ENCODE data around the gene KIFBP. TPM values are rescaled to one million over a fixed set of nuclear protein-coding genes. Genes with fewer than 3 reads are reported as not detected.

KIFBP gene
- polyA plus RNA-seq, 1 of the 3 experiments (the other 2 are of a cell fraction), result 16.9 TPM

GRCh38 chr10:69057951-69058297 lies 69.3 kb downstream of the KIFBP start (continued):
- no peak for TF ChIP-seq PBX3 (IDR thresholded peaks at IDR 0.05)
- TF ChIP-seq FOSL2 (IDR thresholded peaks at IDR 0.05; ENCODE audit: borderline replicate concordance, low read depth), result no peak
- TF ChIP-seq RXRA (IDR thresholded peaks at IDR 0.05; ENCODE audit: borderline replicate concordance, low read depth), result no peak
- no peak for TF ChIP-seq MAX (IDR thresholded peaks at IDR 0.05; ENCODE audit: low read depth)
- no peak for TF ChIP-seq TEAD4 (IDR thresholded peaks at IDR 0.05; ENCODE audit: borderline replicate concordance, insufficient read depth)
- TF ChIP-seq FOXM1 (IDR thresholded peaks at IDR 0.05; ENCODE audit: low read depth), result no peak

DNA sequence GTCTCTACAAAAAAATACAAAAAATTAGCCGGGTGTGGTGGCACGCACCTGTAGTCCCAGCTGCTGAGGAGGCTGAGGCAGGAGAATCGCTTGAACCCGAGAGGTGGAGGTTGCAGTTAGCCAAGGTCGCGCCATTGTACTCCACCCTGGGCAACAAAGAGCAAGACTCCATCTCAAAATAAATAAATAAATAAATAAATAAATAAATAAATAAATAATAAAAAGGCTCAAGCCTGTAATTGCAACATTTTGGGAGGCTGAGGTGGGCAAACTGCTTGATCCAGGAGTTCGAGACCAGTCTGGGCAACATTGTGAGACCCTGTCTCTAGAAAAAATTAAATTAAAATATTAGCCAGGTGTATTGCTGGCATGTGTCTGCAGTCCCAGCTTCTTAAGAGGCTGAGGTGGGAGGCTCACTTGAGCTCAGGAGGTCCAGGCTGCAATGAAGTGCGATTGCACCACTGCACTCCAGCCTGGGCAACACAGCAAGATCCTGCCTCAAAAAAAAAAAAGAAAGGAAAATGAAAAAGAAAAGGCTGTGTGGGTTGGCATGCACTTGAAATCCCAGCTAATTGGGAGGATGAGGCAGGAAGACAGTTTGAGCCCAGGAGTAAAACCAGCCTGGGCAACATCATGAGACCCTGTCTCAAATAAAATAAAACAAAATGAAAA lies 71.7 kb downstream of the KIFBP start:
- Histone ChIP-seq H3K4me2 (no peak overlapping the region), H3K27ac (ENCODE audit: low read depth in 2 of 2, low read length in 1 of 2) (no peak overlapping the region), H2AFZ (ENCODE audit: low read depth) (no peak overlapping the region), H3K27me3 (ENCODE audit: insufficient read depth) (no peaks in the 10 kb centered on the region), H3K9ac (no peak overlapping the region), H3K79me2 (ENCODE audit: insufficient read depth) (no peaks in the 10 kb centered on the region), H3K4me1 (ENCODE audit: control insufficient read depth in 1 of 2, insufficient read depth in 2 of 2, low read depth in 1 of 2, low read length in 1 of 2) (peaks cover 0 to 5% of the 10 kb centered on the region in 2 experiments; a peak in 2 of 4 replicates), H3K36me3 (replicated peaks in 1 of 2; ENCODE audit: control insufficient read depth in 1 of 2, insufficient read depth in 2 of 2, low read length in 1 of 2) (no peaks in the 10 kb centered on the region), H3K9me2 (no peaks in the 10 kb centered on the region), H4K20me1 (ENCODE audit: insufficient read depth) (no peaks in the 10 kb centered on the region), H3K4me3 (ENCODE audit: low read depth in 2 of 2, low read length in 1 of 2) (no peak overlapping the region), H3F3A (replicated peaks; ENCODE audit: insufficient read depth) (no peaks in the 10 kb centered on the region), H3K9me3 (no peaks in the 10 kb centered on the region)
- CTCF ChIA-PET, result interaction anchor here (1.0 to 1.2 kb wide), 2 partner anchors 38 to 348 kb away, joined by 3 read pairs; no protein-coding TSS in a partner anchor
- no peak for DNase-seq
- 91% methylated on average over 8 of the region's 8 CpGs for WGBS (ENCODE audit: low lambda C conversion rate)
- POLR2A ChIA-PET, result no interaction called here
- TF ChIP-seq, protein P1, sequence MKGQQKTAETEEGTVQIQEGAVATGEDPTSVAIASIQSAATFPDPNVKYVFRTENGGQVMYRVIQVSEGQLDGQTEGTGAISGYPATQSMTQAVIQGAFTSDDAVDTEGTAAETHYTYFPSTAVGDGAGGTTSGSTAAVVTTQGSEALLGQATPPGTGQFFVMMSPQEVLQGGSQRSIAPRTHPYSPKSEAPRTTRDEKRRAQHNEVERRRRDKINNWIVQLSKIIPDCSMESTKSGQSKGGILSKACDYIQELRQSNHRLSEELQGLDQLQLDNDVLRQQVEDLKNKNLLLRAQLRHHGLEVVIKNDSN (IDR thresholded peaks at IDR 0.05; ENCODE audit: borderline replicate concordance, low read depth), result no peak
- TF ChIP-seq RAD21 (IDR thresholded peaks at IDR 0.05; ENCODE audit: low read length) (no peak), POLR2AphosphoS5 (IDR thresholded peaks at IDR 0.05; ENCODE audit: low read depth, low read length) (no peak), FOXJ3 (CRISPR knock-in tag; IDR thresholded peaks at IDR 0.05) (no peak), REST (IDR thresholded peaks at IDR 0.05; ENCODE audit: low read depth, low read length) (no peak), MXI1 (IDR thresholded peaks at IDR 0.05; ENCODE audit: low read depth, low read length) (no peak), YY1 (IDR thresholded peaks at IDR 0.05; ENCODE audit: low read depth) (no peak)
